HUES64 (cell line): Measurements from ENCODE around the gene NSL1.
"Not testable (repeated sequence)": the region's sequence is repeated elsewhere in the genome, so short reads cannot be mapped to it uniquely, and the experiment has no call there.

Experiments
- H3K27ac ChIP-seq: 2 replicates; pipeline ENCODE4 v1.7.0; 2013; ENCODE audit warnings: low read depth, low read length, inconsistent platforms
- H3K27me3 ChIP-seq: 2 replicates; pipeline ENCODE4 v1.6.1; 2013; ENCODE audit warnings: mild to moderate bottlenecking, low read length; ENCODE audit not compliant: insufficient read depth
- H3K36me3 ChIP-seq: 2 replicates; pipeline ENCODE4 v1.6.1; 2013; ENCODE audit warnings: mild to moderate bottlenecking, low read length; ENCODE audit not compliant: insufficient read depth
- H3K4me1 ChIP-seq: 2 replicates; pipeline ENCODE4 v1.6.1; 2013; ENCODE audit warnings: mild to moderate bottlenecking, low read length, moderate library complexity; ENCODE audit not compliant: insufficient read depth
- H3K4me3 ChIP-seq: 2 replicates; pipeline ENCODE4 v1.5.1; 2013; ENCODE audit warnings: mild to moderate bottlenecking, low read length, moderate library complexity
- H3K9ac ChIP-seq: 2 replicates; pipeline ENCODE4 v1.6.1; 2013; ENCODE audit warnings: mild to moderate bottlenecking, low read depth, low read length
- H3K9me3 ChIP-seq: 2 replicates; pipeline ENCODE4 v1.6.1; 2013; ENCODE audit warnings: low read depth, low read length; ENCODE audit not compliant: insufficient read depth
- WGBS: fragments of 150-250, 120-280 bp; methylation state at CpG from one replicate; pipeline ENCODE4 v1.1.7; 2013; ENCODE audit warnings: missing lambda C conversion rate; 5-methylcytosine and 5-hydroxymethylcytosine counted together

NSL1 gene

GRCh38 chr1:212749821-212750535 is 41.6 kb downstream of the NSL1 start:
- peaks cover 29% of the 10 kb centered on the region for H3K4me1 ChIP-seq
- no peaks in the 10 kb centered on the region for H3K36me3 ChIP-seq
- H3K4me3 ChIP-seq = no peak overlapping the region
- no peaks in the 10 kb centered on the region for H3K27me3 ChIP-seq
- 60% methylated on average over 4 of the region's 4 CpGs for WGBS
- H3K9ac ChIP-seq = no peak overlapping the region
- H3K27ac ChIP-seq = peak overlapping the region; percentile 22; the same call in 1 of the 2 replicates
- no peaks in the 10 kb centered on the region for H3K9me3 ChIP-seq

GRCh38 chr1:212746546-212746945 is 45.0 kb downstream of the NSL1 start:
- WGBS = 98% methylated on average over 3 of the region's 3 CpGs
- peaks cover 2% of the 10 kb centered on the region; the same call in 1 of the 2 replicates for H3K36me3 ChIP-seq

GRCh38 chr1:212745303-212745702 is 46.3 kb downstream of the NSL1 start:
- peaks cover 5% of the 10 kb centered on the region; the same call in 1 of the 2 replicates for H3K36me3 ChIP-seq

More at GRCh38 chr1:212746546-212746945, 45.0 kb downstream of the NSL1 start:
- no peak overlapping the region for H3K4me3 ChIP-seq
- H3K27me3 ChIP-seq = no peaks in the 10 kb centered on the region
- H3K4me1 ChIP-seq = peaks cover 10% of the 10 kb centered on the region
- no peaks in the 10 kb centered on the region for H3K9me3 ChIP-seq
- H3K27ac ChIP-seq = no peak overlapping the region
- H3K9ac ChIP-seq = no peak overlapping the region

GRCh38 chr1:212743901-212744475 is 47.6 kb downstream of the NSL1 start:
- WGBS = 86% methylated on average over 4 of the region's 4 CpGs
- H3K9ac ChIP-seq = no peak overlapping the region

More at GRCh38 chr1:212745303-212745702, 46.3 kb downstream of the NSL1 start:
- no peak overlapping the region for H3K27ac ChIP-seq
- H3K9me3 ChIP-seq = no peaks in the 10 kb centered on the region
- no peaks in the 10 kb centered on the region for H3K27me3 ChIP-seq
- H3K9ac ChIP-seq = no peak overlapping the region
- H3K4me1 ChIP-seq = peaks cover 4% of the 10 kb centered on the region
- H3K4me3 ChIP-seq = no peak overlapping the region

GRCh38 chr1:212738330-212738729 is 53.2 kb downstream of the NSL1 start:
- Histone ChIP-seq H3K36me3 (peaks cover 22% of the 10 kb centered on the region), H3K9me3 (no peaks in the 10 kb centered on the region), H3K27me3 (no peaks in the 10 kb centered on the region), H3K4me1 (no peaks in the 10 kb centered on the region), H3K9ac (no peak overlapping the region), H3K27ac (no peak overlapping the region), H3K4me3 (no peak overlapping the region)
- 100% methylated on average over 1 of the region's 1 CpG for WGBS

More at GRCh38 chr1:212743901-212744475, 47.6 kb downstream of the NSL1 start:
- no peak overlapping the region for H3K27ac ChIP-seq
- no peaks in the 10 kb centered on the region for H3K27me3 ChIP-seq
- no peak overlapping the region for H3K4me3 ChIP-seq
- H3K36me3 ChIP-seq = peaks cover 6% of the 10 kb centered on the region; the same call in 1 of the 2 replicates
- no peaks in the 10 kb centered on the region for H3K9me3 ChIP-seq
- H3K4me1 ChIP-seq = no peaks in the 10 kb centered on the region; the same call in 1 of the 2 replicates

GRCh38 chr1:212737559-212737958 is 54.0 kb downstream of the NSL1 start:
- H3K27me3 ChIP-seq = no peaks in the 10 kb centered on the region
- H3K9ac ChIP-seq = no peak overlapping the region

GRCh38 chr1:212733109-212733508 is 58.5 kb downstream of the NSL1 start:
- H3K27me3 ChIP-seq = no peaks in the 10 kb centered on the region
- H3K4me3 ChIP-seq = no peak overlapping the region
- H3K36me3 ChIP-seq = peaks cover 12% of the 10 kb centered on the region
- H3K9ac ChIP-seq = no peak overlapping the region
- 95% methylated on average over 8 of the region's 8 CpGs for WGBS
- H3K9me3 ChIP-seq = no peaks in the 10 kb centered on the region
- H3K27ac ChIP-seq = no peak overlapping the region
- H3K4me1 ChIP-seq = no peaks in the 10 kb centered on the region

More at GRCh38 chr1:212737559-212737958, 54.0 kb downstream of the NSL1 start:
- Histone ChIP-seq H3K36me3 (peaks cover 23% of the 10 kb centered on the region), H3K27ac (no peak overlapping the region), H3K4me3 (no peak overlapping the region), H3K4me1 (no peaks in the 10 kb centered on the region), H3K9me3 (no peaks in the 10 kb centered on the region)

GRCh38 chr1:212731630-212732029 is 59.9 kb downstream of the NSL1 start:
- 100% methylated on average over 1 of the region's 1 CpG for WGBS
- H3K36me3 ChIP-seq = 0 out of 2 replicates have a peak, but pooled peaks cover 12% of the 10 kb centered on the region
- H3K9ac ChIP-seq = no peak overlapping the region
- H3K4me3 ChIP-seq = no peak overlapping the region
- no peaks in the 10 kb centered on the region for H3K9me3 ChIP-seq
- no peak overlapping the region for H3K27ac ChIP-seq
- no peaks in the 10 kb centered on the region for H3K4me1 ChIP-seq
- H3K27me3 ChIP-seq = no peaks in the 10 kb centered on the region

- Histone ChIP-seq H3K9me3 (peaks cover 2% of the 10 kb centered on the region; the same call in 1 of the 2 replicates), H3K36me3 (0 out of 2 replicates have a peak, but pooled peaks cover 7% of the 10 kb centered on the region), H3K27ac (no peak overlapping the region), H3K4me1 (no peaks in the 10 kb centered on the region), H3K4me3 (no peak overlapping the region), H3K27me3 (no peaks in the 10 kb centered on the region), H3K9ac (no peak overlapping the region)
- WGBS = 87% methylated on average over 5 of the region's 5 CpGs
These were observed 63.0 kb downstream of the NSL1 start for GRCh38 chr1:212728606-212729005.

GRCh38 chr1:212727386-212728181 is 64.0 kb downstream of the NSL1 start:
- Histone ChIP-seq H3K9me3 (peaks cover 2% of the 10 kb centered on the region; the same call in 1 of the 2 replicates), H3K9ac (no peak overlapping the region), H3K27ac (no peak overlapping the region), H3K36me3 (0 out of 2 replicates have a peak, but pooled peaks cover 4% of the 10 kb centered on the region), H3K4me3 (no peak overlapping the region), H3K4me1 (no peaks in the 10 kb centered on the region), H3K27me3 (no peaks in the 10 kb centered on the region)
- WGBS = 95% methylated on average over 12 of the region's 13 CpGs

- not testable (repeated sequence) for H3K27ac ChIP-seq, H3K36me3 ChIP-seq, H3K4me1 ChIP-seq, H3K27me3 ChIP-seq, H3K9ac ChIP-seq, H3K4me3 ChIP-seq, H3K9me3 ChIP-seq
- 96% methylated on average over 28 of the region's 34 CpGs for WGBS
These were observed 66.9 kb downstream of the NSL1 start for GRCh38 chr1:212724679-212725078.
